ENCODE results near the gene TPM4.

DNA sequence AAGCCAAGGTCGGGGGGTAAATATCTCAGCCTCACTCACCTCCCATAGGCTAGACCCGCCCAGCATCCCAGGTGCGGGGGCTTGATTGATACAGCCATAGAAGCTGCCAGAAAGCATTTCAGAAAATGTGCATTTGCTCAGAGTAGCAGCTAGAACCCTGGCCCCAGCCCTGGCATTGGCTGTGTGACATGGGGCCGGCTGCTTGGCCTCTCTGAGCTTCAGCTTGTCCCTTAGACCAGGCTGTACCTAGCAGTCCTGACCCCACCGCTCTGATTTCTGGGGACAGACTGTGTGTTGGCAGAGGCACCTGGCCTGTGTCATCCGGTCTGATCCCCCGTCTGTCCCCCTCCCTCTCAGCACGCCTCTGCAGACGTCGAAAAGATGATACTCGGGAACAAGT lies 50.8 kb downstream of the TPM4 start:
- TF ChIP-seq CTCF (IDR thresholded peaks at IDR 0.05), result no peak
- TF ChIP-seq POLR2A (IDR thresholded peaks at IDR 0.05), result no peak

Data from heart left ventricle (tissue), 13 donors.